Ovary (tissue), 9 donors: ENCODE measurements around the gene FMC1. TPM values are rescaled to one million over a fixed set of nuclear protein-coding genes. Genes with fewer than 3 reads are reported as not detected.

ENCODE experiments used
- DNase-seq, 5 donors: peaks; one replicate each; pipeline ENCODE4 v3.0.0-alpha.2; 2019 to 2020
- H3K27ac ChIP-seq, 2 donors: fragments of 200-600 bp; one replicate each; pipeline versions ENCODE4 v1.5.1 to v1.8.0; 2019 to 2022
- H3K27me3 ChIP-seq: fragments of 200-600 bp; one replicate; pipeline ENCODE4 v1.8.0; 2022
- H3K36me3 ChIP-seq: fragments of 200-600 bp; sonication (generic); one replicate; pipeline ENCODE4 v1.5.1; 2019
- H3K4me1 ChIP-seq: one replicate; pipeline ENCODE4 v1.8.1; 2013; ENCODE audit warnings: mild to moderate bottlenecking, moderate library complexity; ENCODE audit not compliant: insufficient read depth
- H3K4me3 ChIP-seq: fragments of 200-600 bp; sonication (generic); one replicate; pipeline ENCODE4 v1.5.1; 2017
- H3K9me3 ChIP-seq, 2 donors: fragments of 200-600 bp in 1 of 2; sonication (generic) in 1 of 2; one replicate each; pipeline versions ENCODE4 v1.5.1 to v1.8.1; 2013 to 2019; ENCODE audit warnings: mild to moderate bottlenecking in 1 of 2, moderate library complexity in 1 of 2
- EP300 ChIP-seq: sonication (generic); formaldehyde crosslinking; IDR thresholded peaks from one replicate; pipeline ENCODE4 v1.6.1; 2017; ENCODE audit warnings: antibody characterized with exemption
- POLR2A ChIP-seq: fragments of 450-650 bp; IDR thresholded peaks from one replicate; pipeline ENCODE4 v1.6.1; 2017; ENCODE audit warnings: antibody characterized with exemption, mild to moderate bottlenecking, moderate library complexity
- WGBS, 3 donors: extraction: QIAGEN DNeasy Blood & Tissue Kit in 1 of 3; methylation state at CpG; one replicate each; pipeline versions ENCODE4 v1.1.5 to v1.1.7; 2013 to 2017; 5-methylcytosine and 5-hydroxymethylcytosine counted together
- intact Hi-C, 4 donors: fragments of 100-400 bp; cut with DNase I; formaldehyde crosslinking; loops; one replicate each; pipeline versions ENCODE4 v1.11.0 to v1.15.1; 2022 to 2023
- polyA plus RNA-seq, 2 donors: library from polyadenylated mRNA; stranded (reverse); fragments of 200-250 nt in 1 of 2; fragments of 350-450 nt in 1 of 2; fragmentation: Illumina TruSeq in 1 of 2; extraction: RNeasy Lipid Tissue Mini Kit (QIAGEN cat#74804) in 1 of 2; gene quantifications; one replicate each; pipeline ENCODE4 v1.2.3, GENCODE V29; 2013 to 2014
- total RNA-seq, 7 donors: library from RNA; depleted of rRNA in 2 of 7; stranded (reverse); fragments of >200 nt in 2 of 7; fragmentation: NEBNext Ultra II Directional in 3 of 7; extraction: Animal tissue kit (Norgen Biotek cat#: 25700) in 3 of 7; gene quantifications; one replicate each; pipeline versions ENCODE4 v1.1.0 to v1.2.4, GENCODE V29; 2016 to 2023
- TF ChIP-seq, protein P1 (sequence below), 3 donors: fragments of 450-650 bp in 2 of 3; fragments of 200-600 bp in 1 of 3; IDR thresholded peaks; one replicate each; pipeline versions ENCODE4 v1.5.1 to v1.8.0; 2016 to 2022; ENCODE audit warnings: antibody characterized with exemption in 3 of 3, mild to moderate bottlenecking in 1 of 3
- donor health status: DM: no; HTN: no; CAD: no; lungs with moderate emphysema.
- donor health status: DM: no; HTN: no; CAD: no.
- donor health status: Bipolar disorder and iron deficiency.
- donor health status: DM: yes; HTN: yes; CAD: no.
- donor health status: DM: no; HTN: no; CAD: no.
- donor health status: DM: yes; HTN: yes; CAD: no.

FMC1 gene
- total and polyA plus RNA-seq, 9 donors: 10.9 to 35.3 (median 16.3) TPM

DNA sequence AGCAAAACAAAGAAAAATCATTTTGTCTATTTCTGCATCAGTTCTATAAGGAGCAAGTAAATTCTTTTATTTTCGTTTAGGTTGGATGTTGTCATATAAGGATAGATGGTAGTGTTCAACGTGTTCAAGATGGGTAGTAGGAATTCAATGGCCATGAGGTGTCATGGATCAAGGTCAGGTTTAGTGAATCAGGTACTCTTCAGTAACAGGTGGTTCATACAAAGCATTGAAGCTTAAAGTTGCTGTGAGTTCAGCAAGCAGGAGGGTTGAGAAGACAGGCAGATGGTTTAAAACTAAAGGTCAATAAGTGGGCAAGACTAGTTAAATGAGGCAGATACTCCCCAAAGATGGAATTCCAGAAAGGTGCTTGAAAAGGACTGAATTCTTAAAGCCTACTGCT is 24.2 kb downstream of the FMC1 start:
- H3K27ac ChIP-seq: no peak overlapping the region
- no peaks in the 10 kb centered on the region for H3K27me3 ChIP-seq
- WGBS, 3 donors: 31 to 50% (median 37%) methylated on average over 2 of the region's 2 CpGs
- no peak for DNase-seq
- H3K9me3 ChIP-seq: no peaks in the 10 kb centered on the region
- H3K36me3 ChIP-seq: no peaks in the 10 kb centered on the region
- no peak overlapping the region for H3K4me3 ChIP-seq
- no peak for TF ChIP-seq EP300
- TF ChIP-seq, protein P1, sequence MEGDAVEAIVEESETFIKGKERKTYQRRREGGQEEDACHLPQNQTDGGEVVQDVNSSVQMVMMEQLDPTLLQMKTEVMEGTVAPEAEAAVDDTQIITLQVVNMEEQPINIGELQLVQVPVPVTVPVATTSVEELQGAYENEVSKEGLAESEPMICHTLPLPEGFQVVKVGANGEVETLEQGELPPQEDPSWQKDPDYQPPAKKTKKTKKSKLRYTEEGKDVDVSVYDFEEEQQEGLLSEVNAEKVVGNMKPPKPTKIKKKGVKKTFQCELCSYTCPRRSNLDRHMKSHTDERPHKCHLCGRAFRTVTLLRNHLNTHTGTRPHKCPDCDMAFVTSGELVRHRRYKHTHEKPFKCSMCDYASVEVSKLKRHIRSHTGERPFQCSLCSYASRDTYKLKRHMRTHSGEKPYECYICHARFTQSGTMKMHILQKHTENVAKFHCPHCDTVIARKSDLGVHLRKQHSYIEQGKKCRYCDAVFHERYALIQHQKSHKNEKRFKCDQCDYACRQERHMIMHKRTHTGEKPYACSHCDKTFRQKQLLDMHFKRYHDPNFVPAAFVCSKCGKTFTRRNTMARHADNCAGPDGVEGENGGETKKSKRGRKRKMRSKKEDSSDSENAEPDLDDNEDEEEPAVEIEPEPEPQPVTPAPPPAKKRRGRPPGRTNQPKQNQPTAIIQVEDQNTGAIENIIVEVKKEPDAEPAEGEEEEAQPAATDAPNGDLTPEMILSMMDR (IDR thresholded peaks at IDR 0.05): no peak
- no peak for TF ChIP-seq POLR2A
- intact Hi-C loops: no loop called here
- peaks cover 8% of the 10 kb centered on the region for H3K4me1 ChIP-seq

DNA sequence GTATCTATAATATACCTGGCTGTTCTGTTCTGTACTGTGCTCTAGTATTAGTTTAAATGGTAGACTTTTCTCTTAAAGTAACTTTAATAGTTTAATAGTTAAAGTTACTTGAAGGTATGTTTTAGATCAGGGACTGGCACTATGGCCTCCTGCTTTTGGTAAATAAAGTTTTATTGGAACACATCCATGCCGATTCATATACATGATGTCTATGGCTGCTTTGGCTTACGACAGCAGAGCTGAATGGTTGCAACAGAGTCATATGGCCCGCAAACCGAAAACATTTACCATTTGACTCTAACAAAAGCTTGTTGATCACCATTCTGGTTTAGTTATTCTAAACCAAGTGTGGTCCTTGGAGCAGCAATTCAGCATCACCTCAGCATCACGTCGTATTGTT is 25.3 kb downstream of the FMC1 start:
- WGBS, 3 donors: 92 to 94% (median 93%) methylated on average over 6 of the region's 6 CpGs
- no peak overlapping the region for H3K4me3 ChIP-seq
- intact Hi-C loops: no loop called here
- peaks cover 12% of the 10 kb centered on the region for H3K4me1 ChIP-seq
- no peaks in the 10 kb centered on the region for H3K9me3 ChIP-seq
- H3K27ac ChIP-seq: no peak overlapping the region
- H3K27me3 ChIP-seq: no peaks in the 10 kb centered on the region
- H3K36me3 ChIP-seq: no peaks in the 10 kb centered on the region
- DNase-seq: no peak
- TF ChIP-seq POLR2A: no peak
- TF ChIP-seq, protein P1 (IDR thresholded peaks at IDR 0.05): no peak
- TF ChIP-seq EP300: no peak

DNA sequence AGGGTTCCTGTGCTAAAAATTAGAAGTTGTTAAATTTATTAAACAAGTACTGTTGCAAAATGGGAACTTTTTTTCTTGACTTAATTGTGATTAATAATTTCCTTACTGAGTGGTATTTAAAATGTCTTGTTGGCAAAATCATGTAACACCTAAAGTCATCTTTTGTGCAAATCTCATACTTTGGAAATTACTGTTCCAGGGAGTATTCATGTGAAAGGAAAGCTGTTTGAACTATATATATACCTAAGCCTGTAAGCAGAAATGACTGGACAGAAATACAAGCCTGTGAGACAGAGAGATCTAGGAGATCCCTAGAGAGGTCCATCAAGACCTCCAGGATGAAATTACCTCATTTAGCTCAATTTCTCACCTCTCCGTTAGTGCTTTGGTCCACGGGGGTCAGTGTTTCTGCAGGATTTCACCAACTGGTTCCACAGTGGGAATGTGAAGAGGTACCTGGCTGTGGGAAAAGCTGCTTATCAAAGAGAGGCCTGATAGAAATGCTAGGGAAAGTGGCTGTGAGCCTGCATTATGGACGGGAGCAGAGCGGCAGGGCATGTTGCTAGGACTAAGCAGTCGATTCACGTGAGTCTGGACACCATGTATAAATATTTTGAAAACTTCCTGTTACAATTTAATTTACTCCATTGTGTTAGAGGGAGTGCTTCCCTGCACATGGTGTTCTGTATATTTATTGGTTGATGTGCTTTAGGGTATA is 26.5 kb downstream of the FMC1 start:
- Histone ChIP-seq H3K27ac (no peak overlapping the region), H3K27me3 (no peaks in the 10 kb centered on the region), H3K36me3 (no peaks in the 10 kb centered on the region), H3K4me1 (peaks cover 10% of the 10 kb centered on the region), H3K9me3 (no peaks in the 10 kb centered on the region), H3K4me3 (no peak overlapping the region)
- 58 to 71% (median 69%) methylated on average over 6 of the region's 6 CpGs for WGBS, 3 donors
- TF ChIP-seq, protein P1 (IDR thresholded peaks at IDR 0.05): no peak
- TF ChIP-seq POLR2A (no peak), EP300 (no peak)
- no peak for DNase-seq
- intact Hi-C loops: no loop called here

DNA sequence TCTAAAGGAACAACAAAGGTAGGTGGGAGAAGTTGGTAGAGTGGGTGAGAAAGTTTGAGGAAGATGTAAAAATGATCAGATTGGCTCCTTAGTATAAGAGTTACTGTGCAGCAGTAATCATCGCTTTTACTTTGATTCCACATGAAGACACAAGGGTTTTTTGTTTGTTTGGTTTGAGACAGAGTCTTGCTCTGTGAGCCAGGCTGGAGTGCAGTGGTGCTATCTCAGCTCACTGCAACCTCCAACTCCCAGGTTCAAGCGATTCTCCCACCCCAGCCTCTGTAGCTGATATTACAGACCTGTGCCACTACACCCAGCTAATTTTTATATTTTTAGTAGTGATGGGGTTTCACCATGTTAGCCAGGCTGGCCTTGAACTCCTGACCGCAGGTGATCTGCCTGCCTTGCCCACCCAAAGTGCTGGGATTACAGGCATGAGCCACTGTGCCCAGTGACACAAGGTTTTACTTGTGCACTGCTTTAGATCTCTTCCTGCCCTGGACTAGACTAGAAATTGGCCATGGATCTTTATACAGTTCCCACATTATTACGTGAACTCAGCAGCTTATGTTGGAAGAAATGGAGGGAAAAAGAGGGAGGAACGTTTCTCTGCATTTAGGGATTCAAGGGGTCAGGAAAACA is 29.3 kb downstream of the FMC1 start:
- WGBS, 3 donors: 56 to 69% (median 58%) methylated on average over 5 of the region's 5 CpGs

More for the DNA sequence above, 29.3 kb downstream of the FMC1 start:
- H3K36me3 ChIP-seq: no peaks in the 10 kb centered on the region
- no peak overlapping the region for H3K27ac ChIP-seq
- no peaks in the 10 kb centered on the region for H3K27me3 ChIP-seq
- TF ChIP-seq POLR2A (no peak), EP300 (no peak)
- TF ChIP-seq, protein P1 (IDR thresholded peaks at IDR 0.05): no peak
- intact Hi-C loops: no loop called here
- no peak for DNase-seq
- no peak overlapping the region for H3K4me3 ChIP-seq
- H3K9me3 ChIP-seq: no peaks in the 10 kb centered on the region
- peaks cover 7% of the 10 kb centered on the region for H3K4me1 ChIP-seq
